NOMO-1 treated with DMSO at 0.1 percent for 48 hours (cell line): ENCODE data around the gene RPLP2.

ENCODE experiments used
- DNase-seq: peaks from one replicate; lab custom pipeline; 2025; ENCODE audit not compliant: unreplicated experiment; lab: John Stamatoyannopoulos, UW

RPLP2 gene

DNA sequence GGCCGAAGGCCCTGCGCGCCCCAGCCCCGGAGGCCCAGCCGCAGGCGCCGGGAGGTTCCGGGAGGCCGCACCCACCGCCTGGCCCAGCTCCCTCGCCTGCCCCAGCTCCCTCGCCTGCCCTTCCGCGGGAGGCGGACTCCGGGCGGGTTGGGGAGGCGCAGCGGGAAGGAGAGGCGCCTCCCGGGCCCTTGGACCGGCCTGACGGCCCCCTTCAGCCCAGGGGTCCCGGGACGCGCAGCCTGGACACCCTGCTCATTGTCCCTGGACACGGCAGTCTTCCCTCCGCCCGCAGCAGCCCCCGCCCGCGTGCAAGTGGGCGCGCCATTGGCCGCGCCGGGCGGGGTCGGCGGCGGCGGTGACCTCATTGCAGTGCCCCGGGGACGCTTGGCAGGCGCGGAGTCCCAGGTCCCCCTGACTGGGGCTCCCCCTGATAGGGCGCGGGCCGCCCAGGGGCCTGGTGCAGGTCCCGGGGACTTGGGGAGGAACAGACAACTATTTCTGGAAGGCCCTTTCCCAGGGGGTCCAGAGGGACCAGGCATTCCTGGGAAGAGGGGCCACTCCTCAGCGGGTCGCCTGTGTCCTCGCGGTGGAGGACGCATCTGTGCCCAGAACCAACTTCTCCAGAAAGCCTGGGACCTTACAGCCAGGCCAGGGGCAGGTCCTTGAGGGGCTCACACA is 23.5 kb downstream of the RPLP2 start:
- no peak for DNase-seq

DNA sequence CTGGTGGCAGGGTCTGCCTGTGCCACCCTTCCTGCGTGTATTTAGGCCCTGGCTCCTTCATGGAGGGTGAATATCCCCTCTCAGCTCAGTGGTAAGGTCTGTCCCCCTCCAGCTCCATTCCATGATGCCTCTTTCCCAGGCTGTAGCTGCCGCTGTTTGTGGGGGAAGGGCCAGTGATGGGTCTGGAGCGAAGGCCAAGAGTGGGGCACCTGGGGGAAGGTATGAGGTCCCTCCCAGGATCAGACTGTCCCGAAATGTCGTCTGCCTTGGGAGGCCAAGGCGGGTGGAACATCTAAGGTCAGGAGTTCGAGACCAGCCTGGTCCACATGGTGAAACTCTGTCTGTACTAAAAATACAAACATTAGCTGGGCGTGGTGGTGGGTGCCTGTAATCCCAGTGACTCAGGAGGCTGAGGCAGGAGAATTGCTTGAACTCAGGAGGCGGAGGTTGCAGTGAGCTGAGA is 24.1 kb downstream of the RPLP2 start:
- DNase-seq: no peak

DNA sequence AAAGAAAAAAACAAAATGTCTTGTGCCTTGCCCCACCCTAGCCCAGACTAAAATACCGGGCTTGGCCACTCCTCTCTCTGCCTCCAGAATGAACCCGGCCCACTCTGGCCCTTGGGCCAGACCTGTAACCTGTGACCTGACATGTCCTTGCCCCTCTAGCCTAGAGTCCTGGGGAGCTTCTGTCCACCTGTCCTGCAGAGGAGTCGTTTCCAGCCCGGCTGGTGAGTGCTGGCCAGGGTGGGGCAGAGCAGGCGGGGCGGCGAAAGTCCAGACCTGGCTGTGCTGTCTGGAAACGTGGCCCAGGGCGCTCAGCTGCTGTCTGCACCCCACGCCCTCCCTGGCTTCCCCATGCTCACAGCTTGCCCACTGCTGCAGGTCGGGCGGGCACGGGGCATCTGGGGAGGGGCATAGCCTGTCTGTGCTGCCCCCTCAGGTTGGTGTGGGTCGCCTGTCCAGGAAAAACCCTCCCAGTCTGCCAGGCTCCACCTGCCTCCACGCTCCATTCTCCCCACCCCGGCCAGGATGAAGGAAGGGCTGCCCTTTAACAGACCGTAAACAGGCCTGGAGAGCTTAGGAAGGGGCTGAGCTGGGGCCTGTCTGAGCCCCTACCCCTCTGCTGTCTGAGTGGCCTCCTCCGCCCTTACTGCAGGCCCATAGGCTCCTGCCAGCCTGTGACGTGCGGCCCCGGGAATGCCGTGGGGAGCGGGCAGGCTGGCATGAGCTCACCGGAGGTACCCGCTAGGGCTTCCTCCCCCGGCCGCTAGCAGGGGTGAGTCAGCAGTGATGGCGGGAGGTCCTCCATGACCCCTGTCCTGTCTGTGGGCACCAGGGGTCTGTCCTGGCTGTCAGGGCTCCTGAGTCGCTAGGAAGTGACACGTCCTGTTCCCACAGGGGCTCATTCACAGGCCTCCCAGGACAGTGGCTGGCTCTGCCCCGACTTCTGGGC is 24.9 kb downstream of the RPLP2 start:
- DNase-seq: no peak

DNA sequence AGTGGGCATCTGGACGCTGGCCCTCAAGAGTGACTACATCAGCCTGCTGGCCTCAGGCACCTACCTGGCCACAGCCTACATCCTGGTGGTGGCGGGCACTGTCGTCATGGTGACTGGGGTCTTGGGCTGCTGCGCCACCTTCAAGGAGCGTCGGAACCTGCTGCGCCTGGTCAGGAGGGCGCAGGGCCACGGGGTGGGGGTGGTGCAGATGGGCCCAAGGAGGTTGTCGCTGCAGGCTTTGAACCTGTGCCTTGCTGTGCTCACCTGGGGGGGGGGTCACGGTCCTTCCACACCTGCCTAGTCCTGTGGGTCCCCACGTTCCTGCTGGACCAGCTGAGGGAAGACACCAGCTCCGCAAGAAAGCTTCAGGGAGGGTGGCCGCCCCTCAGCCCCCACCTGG is 26.5 kb downstream of the RPLP2 start:
- DNase-seq: no peak

DNA sequence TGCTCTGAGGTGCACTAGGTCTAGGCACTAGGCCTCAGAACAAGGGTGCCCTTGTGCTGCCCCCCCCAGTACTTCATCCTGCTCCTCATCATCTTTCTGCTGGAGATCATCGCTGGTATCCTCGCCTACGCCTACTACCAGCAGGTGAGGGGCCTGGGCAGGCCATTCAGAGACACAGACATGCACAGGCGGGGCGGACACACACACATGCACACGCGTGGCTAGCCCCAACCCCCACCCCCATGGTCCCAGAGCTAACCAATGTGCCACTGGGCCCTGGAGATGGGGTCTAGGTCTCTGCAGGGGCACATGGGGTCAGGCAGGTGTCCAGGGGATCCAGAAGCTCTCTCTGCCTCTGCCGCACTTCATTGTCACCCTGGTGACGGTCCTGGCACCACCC is 26.9 kb downstream of the RPLP2 start:
- DNase-seq: no peak

DNA sequence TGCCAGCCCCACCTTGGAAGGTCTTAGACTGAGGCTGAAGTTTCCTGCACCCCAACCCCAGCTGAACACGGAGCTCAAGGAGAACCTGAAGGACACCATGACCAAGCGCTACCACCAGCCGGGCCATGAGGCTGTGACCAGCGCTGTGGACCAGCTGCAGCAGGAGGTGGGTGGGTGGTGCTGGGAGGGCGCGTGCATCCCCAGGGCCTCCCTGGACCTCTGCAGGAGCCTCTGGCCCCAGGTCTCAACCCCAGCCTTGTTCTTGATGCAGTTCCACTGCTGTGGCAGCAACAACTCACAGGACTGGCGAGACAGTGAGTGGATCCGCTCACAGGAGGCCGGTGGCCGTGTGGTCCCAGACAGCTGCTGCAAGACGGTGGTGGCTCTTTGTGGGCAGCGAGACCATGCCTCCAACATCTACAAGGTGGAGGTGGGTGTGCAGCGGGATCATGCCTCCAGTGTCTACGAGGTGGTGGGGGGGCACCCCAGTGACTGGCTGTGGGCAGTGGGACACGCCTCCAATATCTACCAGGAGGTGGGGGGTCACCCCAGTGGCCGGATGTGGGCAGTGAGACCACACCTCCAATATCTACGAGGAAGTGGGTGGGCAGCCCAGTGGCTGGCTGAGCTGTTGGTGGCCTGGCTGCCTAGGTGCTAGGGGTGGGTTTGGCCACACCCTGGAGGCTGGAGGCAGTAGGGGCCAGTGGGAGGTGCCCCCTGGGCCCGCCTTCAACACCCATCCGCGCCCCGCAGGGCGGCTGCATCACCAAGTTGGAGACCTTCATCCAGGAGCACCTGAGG is 27.6 kb downstream of the RPLP2 start:
- no peak for DNase-seq

DNA sequence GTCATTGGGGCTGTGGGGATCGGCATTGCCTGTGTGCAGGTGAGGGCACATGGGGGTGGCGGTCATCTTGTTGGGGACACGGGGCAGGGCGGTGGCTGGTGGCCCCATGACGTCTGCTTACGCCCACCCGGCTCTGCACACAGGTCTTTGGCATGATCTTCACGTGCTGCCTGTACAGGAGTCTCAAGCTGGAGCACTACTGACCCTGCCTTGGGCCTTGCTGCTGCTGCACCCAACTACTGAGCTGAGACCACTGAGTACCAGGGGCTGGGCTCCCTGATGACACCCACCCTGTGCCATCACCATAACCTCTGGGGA is 28.2 kb downstream of the RPLP2 start:
- no peak for DNase-seq

DNA sequence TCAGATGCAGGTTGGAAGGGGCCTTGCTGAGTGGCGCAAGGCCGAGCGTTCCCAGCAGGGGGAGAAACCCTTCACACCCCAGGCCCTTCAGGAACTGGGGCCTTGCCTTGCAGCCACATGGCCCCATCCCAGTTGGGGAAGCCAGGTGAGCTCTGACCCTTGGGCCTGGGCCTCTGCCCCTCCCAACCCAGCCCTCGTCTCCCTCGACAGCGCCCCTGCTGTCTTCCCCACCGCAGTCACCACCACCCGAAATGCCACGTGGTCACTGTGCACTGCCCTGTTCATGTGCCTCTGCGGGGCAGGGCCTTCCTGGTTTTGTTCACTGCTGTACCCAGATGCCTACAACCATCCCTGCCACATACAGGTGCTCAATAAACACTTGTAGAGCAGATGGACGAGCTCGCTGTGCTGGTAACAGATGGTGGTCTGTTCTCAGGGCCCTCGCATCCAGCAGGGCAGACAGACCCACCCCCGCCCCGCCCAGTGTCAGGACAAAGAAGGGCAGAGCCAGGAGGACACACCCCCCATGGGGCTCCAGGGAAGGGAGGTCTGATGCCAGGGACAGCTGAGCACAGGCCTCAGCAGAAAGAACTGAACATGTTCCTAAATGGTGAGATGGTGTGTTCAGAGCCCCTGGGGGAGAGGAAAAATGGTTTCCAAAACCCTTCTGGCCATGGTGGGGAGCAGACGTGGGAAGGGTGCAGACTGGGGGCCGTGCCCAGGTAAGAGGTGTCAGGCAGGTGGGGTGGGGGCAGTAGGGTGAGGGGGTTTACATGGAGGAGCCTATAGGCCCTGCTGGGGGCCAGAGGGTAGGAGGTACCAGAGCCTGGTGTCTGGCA is 28.9 kb downstream of the RPLP2 start:
- DNase-seq: no peak

DNA sequence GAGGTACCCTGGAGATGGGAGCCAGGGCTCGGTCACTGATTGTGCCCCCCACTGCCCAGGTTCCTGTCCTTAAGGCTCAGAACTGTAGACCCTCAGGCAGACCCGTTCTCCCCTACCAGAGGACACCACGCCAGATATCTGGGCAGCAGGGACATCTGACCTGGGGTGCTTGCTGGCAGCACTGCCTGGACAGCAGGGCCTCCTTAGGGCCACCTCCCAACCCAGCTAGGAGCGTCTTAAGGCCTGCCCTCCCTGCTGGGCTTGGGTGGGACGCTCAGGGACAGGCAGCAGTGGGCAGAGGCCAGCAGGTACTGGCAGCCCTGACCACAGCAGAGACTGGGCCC is 29.5 kb downstream of the RPLP2 start:
- DNase-seq: no peak

DNA sequence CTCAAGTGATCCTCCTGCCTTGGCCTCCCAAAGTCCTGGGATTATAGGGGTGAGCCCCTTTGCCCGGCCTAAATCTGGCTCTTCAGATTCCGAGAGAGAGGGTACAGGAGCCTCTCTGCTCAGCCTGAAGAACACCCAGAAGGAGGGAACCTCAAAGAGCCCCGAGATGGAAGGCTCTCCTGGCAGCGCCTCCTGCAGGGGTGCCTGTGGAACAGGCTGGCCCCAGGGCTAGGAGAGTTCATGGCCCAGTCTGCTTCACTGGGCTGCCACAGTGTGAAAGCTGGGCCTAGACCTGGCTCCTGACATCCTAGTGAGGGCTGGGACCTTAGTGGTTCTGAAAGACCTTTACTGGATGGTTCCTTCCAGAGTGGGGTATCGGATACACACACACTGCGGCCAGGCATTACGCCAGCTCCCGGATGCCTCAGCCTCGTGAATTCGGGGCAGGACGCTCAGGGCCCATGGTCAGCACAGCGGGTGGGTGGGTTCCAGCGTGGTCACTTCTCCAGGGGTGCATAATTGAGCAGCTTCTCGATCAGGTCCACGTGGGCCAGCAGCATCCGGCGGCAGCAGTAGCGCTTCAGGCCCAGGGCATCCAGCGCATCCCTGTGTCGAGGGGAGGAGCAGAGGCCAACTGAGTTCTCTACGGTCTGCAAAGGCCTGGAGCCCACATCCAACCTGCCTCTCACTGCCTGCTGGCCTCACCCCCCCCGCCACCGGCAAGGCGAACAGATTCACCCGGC is 30.3 kb downstream of the RPLP2 start:
- no peak for DNase-seq

DNA sequence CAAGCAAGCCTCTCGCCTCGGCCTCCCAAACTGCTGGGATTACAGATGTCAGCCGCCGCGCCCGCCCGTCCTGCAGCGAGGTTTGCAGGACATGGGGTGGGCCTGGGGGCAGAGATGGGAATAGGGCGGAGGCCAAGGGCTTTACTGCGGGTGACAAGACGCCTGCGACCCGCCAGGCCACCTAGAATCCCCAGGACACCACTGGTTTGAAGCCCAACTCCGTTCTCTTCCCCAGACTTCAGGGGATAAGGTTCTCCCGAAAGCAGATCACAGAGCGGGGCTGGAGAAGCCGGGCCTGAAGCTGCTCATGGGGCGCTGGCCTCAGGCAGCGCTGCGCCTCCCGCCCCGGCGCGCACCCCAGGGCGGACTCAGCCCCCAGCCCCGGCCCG is 32.2 kb downstream of the RPLP2 start:
- DNase-seq: no peak

DNA sequence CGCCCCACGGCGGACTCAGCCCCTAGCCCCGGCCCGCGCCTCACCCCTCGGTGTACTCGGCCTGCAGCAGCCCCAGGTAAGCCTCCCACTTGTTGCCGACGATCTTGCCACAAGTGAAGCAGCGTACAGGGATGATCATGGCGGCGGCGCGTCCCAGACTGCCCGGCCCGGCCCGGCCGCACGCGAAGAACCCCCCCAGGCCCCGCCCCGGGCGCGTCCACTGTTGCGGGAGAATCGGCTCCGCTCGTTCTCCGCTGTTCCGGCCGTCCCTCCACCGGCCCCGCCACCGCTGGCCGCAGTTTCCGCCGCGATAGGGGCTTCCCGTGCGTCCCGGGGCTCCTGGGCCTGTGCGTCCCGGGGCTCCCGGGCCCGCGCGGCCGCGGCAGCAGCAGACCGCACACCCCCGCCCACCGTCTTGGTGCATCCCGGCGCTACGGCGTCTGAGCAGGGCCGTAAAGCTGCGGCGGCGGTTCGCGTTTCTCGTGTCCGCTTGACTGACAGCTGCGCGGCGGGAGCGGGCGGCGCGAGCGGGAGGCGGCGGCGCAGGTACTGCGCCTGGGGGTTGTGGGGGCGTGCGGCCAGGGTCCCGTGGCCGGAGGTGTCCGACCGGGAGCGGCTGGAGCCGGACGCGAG is 32.7 kb downstream of the RPLP2 start, which contains the start of the genes POLR2L and TSPAN4:
POLR2L (minus strand) TSS at position 160 of the 633 bp plus-strand sequence; CDS start at position 139, 21 bp downstream.
TSPAN4 (plus strand) TSS at position 483 of the 633 bp plus-strand sequence. CDS start 7,453 bp downstream, outside the sequence.
- peak; percentile 81 for DNase-seq

DNA sequence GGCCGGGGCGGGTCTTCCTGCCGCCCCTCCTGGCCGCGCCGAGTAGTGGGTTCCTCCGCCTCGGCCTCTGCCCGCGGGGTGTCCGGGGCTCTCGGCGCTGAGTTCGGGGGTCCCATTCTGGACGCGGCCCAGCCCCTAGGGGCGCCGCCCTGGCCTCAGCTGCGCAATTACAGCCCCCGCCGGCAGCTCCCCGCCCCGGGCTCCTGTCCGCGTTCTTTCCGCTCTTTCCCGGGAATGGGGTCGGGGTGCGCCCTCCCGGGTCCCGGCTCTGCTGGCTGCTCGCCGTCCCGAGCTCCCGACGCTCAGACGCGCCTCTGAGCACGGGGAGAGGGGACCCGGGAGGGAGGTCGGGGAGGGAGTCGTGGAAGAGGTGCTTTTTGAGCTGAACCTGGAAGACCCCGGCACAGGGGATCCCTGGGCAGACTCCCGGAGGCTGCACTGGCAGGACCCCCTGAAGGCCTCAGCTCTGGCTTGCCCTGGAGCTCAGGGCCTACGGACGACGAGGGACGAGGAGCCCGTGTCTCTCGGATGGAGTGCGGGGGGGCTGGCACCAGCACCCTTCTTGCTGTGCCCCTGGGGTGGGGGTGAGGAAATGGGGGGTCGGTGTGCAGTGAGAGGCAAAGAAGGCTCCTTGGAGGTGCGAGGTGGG is 33.4 kb downstream of the RPLP2 start:
- no peak for DNase-seq

DNA sequence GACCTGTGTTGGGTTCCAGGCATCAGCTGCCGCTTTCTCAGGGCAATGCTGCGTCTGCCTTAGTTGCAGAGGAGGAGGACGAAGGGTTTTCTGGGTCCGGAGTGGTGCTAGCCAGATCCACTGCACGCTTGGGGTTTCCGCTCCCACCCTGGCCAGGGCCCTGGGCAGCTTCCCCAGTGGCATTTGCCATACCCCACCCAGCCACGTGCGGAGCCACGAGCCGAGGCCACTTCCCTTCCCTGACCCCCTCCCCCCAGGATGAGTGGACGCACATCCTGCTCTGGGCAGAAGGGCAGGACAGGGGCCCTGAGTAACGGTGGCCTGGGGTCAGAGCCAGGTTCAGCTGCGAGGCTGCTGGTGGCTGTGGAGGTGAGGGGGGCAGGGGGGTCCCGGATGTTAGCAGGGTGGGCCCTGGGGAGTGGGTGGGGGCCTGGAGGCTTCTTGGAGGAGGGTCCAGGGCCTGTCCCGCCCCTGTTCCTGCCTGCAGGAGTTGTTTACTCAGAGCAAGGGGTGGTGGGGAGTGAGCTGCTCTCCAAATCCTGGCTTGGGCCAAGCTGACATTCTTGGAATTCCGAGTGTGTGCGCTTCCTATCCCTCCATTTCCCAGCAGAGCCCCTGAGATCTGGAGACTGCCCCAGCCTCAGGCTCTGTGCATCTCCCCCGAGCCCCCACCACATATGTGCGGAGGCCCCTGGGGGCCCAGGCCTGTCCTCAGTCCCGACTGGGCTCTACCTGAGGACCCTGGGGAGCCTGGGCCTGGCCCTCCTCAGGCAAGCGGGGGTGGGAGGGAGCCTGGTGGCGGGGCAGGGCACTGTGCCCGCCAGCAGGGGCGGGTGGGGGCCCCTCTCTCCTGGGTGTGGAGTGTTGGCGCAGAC is 34.3 kb downstream of the RPLP2 start:
- DNase-seq: no peak

DNA sequence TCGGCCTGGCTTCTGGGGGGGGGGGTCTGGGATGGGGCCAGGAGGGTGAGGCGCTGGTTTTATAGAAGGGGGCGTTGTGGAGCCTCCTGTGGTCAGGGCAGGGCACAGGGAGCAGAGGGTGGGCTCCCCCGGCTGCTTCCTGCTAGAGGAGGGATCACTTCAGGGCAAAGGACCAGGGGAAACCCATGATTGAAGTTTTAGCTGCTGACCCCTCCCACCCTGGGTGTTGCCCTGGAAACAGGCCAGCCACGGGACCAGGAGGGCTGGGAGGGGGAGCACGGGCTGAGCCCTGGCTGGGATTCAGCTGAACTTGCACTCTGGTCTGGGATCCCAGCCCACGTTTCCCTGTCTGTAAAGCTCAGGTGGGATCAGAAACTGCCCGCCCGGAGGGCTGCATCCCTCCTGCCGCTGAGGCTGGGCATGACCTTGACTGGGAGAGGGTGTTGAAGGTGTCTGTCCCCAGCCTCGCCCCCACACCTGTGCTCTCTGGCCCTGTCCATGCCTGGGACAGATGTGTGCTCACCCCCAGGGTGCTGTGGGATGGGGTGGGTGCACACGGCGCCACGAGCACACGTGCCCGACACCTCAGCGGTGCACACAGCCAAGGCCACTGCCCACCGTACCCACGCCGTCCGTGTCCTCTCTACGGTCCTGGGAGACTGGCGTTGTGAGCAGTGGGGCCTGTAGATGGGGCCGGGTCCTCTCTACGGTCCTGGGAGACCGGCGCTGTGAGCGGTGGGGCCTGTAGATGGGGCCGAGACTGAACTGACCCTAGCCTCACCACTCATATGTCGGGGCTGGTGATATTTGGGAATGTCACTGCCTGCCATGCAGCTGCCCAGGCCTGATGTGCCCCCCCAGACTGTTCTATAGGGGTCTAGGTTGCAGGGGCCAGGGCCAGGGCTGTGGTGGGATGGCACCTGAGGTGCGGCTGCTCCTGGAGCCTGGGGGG is 35.2 kb downstream of the RPLP2 start:
- no peak for DNase-seq

DNA sequence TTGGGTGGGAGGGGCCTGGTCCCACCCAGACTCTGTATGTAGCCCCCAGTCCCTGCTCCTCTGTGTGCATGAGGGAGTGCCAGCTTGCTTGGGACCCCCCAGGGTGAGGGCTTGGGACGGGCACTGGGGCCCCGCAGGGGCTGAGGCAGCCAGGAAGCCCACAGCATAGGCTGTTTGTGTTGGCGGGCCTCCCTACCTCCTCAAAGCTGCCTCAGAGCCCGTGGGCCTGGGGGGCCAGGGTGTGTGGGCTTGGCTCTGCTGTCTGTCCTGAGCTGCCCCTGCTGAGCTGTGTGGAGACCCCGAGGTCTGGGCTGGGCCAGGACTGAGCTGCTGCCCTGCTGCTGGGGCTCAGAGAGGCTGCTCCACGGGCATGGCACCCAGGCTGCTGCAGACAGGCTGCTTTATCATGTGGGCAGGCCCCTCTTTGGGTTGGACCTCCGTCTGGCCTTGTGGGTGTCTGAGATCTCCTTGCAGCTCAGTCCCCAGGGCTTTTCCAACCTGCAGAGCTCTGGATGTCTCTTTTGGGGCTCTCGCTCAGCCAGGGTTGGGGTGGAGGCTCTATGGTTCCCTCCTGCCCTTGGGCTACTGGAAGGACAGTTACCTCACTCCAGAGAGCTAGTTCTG is 36.2 kb downstream of the RPLP2 start:
- no peak for DNase-seq
